ENCODE data around the gene JARID2. TPM values are rescaled to one million over a fixed set of nuclear protein-coding genes. Genes with fewer than 3 reads are reported as not detected.

The JARID2 gene
- total RNA-seq, 6 experiments from 2014 or later, result 2.5 to 3.9 (median 3.0) TPM

DNA sequence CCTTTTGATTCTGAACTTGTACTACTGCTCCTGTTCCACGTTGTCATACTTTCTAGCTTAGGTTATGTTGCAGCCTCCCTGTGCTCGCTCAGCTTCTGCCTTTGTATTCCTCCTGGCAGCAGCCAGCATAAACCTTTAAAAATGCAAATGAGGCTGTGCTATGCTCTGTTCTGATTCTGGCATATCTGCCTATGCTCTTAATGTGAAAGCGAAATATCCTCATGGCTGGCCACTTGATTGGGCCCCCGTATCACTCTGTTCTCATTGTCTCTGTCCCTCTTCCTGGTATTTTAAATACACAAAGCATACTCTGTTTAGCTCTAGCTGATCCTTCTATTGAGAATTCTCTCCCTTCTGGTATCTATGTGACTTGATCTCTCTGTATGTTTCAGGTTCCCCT lies 139.0 kb downstream of the JARID2 start:
- TF ChIP-seq, protein P1, sequence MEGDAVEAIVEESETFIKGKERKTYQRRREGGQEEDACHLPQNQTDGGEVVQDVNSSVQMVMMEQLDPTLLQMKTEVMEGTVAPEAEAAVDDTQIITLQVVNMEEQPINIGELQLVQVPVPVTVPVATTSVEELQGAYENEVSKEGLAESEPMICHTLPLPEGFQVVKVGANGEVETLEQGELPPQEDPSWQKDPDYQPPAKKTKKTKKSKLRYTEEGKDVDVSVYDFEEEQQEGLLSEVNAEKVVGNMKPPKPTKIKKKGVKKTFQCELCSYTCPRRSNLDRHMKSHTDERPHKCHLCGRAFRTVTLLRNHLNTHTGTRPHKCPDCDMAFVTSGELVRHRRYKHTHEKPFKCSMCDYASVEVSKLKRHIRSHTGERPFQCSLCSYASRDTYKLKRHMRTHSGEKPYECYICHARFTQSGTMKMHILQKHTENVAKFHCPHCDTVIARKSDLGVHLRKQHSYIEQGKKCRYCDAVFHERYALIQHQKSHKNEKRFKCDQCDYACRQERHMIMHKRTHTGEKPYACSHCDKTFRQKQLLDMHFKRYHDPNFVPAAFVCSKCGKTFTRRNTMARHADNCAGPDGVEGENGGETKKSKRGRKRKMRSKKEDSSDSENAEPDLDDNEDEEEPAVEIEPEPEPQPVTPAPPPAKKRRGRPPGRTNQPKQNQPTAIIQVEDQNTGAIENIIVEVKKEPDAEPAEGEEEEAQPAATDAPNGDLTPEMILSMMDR (IDR thresholded peaks at IDR 0.05), result no peak
- no peak for TF ChIP-seq POLR2A (IDR thresholded peaks at IDR 0.05)
- peaks cover 0 to 13% (median 6%) of the 10 kb centered on the region in 4 donors for H3K4me1 ChIP-seq
- no peaks in the 10 kb centered on the region for H3K36me3 ChIP-seq
- DNase-seq (no peak), ATAC-seq (no peak)
- no peaks in the 10 kb centered on the region for H3K27me3 ChIP-seq
- H3K4me3 ChIP-seq, result no peak overlapping the region
- intact Hi-C loops (cut with DNase I), result no loop called here
- no peaks in the 10 kb centered on the region for H3K9me3 ChIP-seq
- 59% methylated on average over 4 of the region's 4 CpGs for WGBS (ENCODE audit: insufficient coverage, low coverage, low lambda C conversion rate, missing lambda C conversion rate)
- no peak overlapping the region for H3K27ac ChIP-seq

DNA sequence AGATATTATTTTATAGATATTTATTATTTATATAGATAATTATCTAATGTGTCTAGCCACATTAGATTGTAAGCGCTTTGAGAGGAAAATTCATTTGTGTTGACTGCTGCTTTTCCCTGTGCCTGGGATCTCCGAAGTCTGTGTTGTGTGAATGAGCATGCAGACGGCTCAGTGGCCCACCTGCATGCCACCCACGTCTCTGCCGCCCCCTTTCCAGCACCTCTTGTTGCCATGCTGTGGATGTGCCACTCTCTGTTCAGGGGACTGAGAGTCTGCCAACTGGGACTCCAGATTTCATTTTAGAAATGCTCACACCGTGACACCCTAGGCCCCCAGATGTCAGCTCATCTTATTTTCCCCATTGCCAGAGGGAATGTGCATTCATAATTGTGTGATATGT lies 139.7 kb downstream of the JARID2 start:
- 93% methylated on average over 3 of the region's 6 CpGs for WGBS (ENCODE audit: insufficient coverage, low coverage, low lambda C conversion rate, missing lambda C conversion rate)
- H3K4me1 ChIP-seq, result peaks cover 0 to 19% (median 8%) of the 10 kb centered on the region in 4 donors
- no peaks in the 10 kb centered on the region for H3K36me3 ChIP-seq
- TF ChIP-seq POLR2A (IDR thresholded peaks at IDR 0.05), result no peak
- TF ChIP-seq, protein P1 (IDR thresholded peaks at IDR 0.05), result no peak
- no peaks in the 10 kb centered on the region for H3K27me3 ChIP-seq
- DNase-seq (no peak), ATAC-seq (no peak)
- H3K9me3 ChIP-seq, result no peaks in the 10 kb centered on the region
- H3K4me3 ChIP-seq, result no peak overlapping the region
- H3K27ac ChIP-seq, result no peak overlapping the region
- intact Hi-C loops (cut with DNase I), result no loop called here

DNA sequence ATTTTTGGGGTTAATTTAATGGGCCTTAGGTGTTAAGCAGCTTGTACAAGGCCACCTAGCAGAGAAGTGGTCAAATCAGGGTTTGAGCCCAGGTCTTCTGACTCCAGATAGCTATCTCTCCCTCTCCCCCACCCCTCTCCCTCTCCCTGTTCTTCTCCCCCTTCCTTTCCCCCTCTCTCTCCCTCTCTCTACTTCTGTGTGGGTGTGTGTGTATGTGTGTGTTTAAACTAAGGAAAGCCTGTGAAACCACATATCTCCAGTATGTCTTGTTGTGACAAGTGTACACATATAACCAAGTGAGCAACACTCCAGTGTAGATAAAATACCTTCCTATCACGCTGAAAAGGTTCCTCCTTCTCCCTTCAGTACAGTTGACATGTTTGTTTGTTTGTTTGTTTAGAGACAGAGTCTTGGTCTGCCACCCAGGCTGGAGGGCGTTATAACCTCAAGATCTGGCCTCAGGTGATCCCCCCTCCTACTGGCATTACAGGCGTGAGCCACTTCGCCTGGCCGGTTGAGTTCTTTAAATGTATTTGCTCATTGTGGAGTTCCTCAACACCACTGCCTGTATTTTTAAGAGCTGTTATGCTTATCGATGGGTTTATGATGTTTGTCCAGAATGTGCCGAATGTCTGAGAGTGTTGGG lies 140.4 kb downstream of the JARID2 start:
- TF ChIP-seq, protein P1 (IDR thresholded peaks at IDR 0.05), result no peak
- TF ChIP-seq POLR2A (IDR thresholded peaks at IDR 0.05), result no peak
- Histone ChIP-seq H3K4me1 (peaks cover 0 to 19% (median 8%) of the 10 kb centered on the region in 4 donors), H3K4me3 (no peak overlapping the region), H3K27ac (no peak overlapping the region), H3K9me3 (no peaks in the 10 kb centered on the region), H3K27me3 (no peaks in the 10 kb centered on the region), H3K36me3 (no peaks in the 10 kb centered on the region)
- DNase-seq, result no peak
- no peak for ATAC-seq
- intact Hi-C loops (cut with DNase I), result no loop called here
- WGBS (ENCODE audit: insufficient coverage, low coverage, low lambda C conversion rate, missing lambda C conversion rate), result 87% methylated on average over 7 of the region's 7 CpGs

DNA sequence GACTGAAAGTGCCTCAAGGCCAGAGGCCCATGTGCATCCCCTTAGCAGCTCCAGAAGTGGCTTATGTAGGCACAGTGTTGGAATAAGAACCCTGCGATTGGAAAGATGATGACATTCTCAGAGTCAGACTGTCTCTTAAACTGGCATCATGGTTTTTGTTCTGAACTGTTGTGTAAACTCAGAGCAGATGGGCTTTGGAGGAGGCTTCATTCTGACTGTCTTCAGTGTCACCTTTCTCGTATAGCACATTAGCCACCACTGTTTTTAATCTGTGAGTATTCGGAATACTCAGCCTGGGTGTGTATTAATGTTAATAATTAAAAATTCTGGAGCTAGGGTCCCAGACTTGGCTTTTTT lies 140.9 kb downstream of the JARID2 start:
- Histone ChIP-seq H3K4me1 (peaks cover 0 to 19% (median 8%) of the 10 kb centered on the region in 4 donors), H3K9me3 (no peaks in the 10 kb centered on the region), H3K36me3 (no peaks in the 10 kb centered on the region), H3K27me3 (no peaks in the 10 kb centered on the region), H3K4me3 (no peak overlapping the region), H3K27ac (no peak overlapping the region)
- intact Hi-C loops (cut with DNase I), result no loop called here
- TF ChIP-seq, protein P1 (IDR thresholded peaks at IDR 0.05), result no peak
- TF ChIP-seq POLR2A (IDR thresholded peaks at IDR 0.05), result no peak
- DNase-seq (no peak), ATAC-seq (no peak)
- 88% methylated on average over 3 of the region's 3 CpGs for WGBS (ENCODE audit: insufficient coverage, low coverage, low lambda C conversion rate, missing lambda C conversion rate)
